Fibroblast of skin of right biceps (primary cell): ENCODE data around the gene SLC2A5.
"Not testable (repeated sequence)": the region's sequence is repeated elsewhere in the genome, so short reads cannot be mapped to it uniquely, and the experiment has no call there.

ENCODE experiments used
- DNase-seq: peaks from one replicate; pipeline ENCODE4 v3.0.0-alpha.2; 2013

Gene SLC2A5

GRCh38 chr1:9031484-9032259, 37.8 kb downstream of the SLC2A5 start:
- no peak for DNase-seq

- not testable (repeated sequence) for DNase-seq
Measured at GRCh38 chr1:9031077-9031476, 38.4 kb downstream of the SLC2A5 start.

DNA sequence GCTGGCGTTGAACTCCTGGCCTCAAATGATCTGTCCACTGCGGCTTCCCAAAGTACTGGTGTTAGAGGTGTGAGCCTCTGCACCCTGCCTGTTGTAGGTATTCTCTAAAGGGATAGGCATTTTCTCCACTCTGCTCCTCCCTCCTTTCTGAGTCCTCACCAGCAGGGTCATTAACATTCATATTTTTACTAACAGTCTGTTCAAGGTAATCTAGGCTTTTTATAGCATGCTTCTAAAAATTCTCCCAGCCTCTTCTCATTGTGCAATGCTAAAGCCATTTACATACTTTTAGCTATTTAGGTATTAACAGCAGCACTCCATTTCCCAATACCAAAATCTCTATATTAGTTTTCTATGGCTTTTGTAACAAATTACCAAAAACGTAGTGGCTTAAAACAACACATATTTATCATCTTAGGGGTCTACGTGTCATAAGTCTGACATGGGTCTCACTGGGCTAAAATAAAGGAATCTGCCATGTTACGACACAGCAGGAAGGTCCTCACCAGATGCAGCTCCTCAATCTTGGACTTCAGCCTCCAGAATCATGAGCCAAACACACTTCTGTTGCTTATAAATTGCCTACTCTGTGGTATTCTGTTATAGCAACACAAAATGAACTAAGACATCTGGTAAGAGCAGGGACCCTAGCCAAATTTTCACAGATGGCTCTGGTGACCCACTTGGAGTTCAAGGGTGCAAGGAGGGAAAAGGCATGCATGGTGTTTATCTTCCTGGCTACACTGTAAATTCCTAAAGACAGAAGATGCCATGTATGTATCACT, 40.3 kb downstream of the SLC2A5 start:
- peak; percentile 6 for DNase-seq

DNA sequence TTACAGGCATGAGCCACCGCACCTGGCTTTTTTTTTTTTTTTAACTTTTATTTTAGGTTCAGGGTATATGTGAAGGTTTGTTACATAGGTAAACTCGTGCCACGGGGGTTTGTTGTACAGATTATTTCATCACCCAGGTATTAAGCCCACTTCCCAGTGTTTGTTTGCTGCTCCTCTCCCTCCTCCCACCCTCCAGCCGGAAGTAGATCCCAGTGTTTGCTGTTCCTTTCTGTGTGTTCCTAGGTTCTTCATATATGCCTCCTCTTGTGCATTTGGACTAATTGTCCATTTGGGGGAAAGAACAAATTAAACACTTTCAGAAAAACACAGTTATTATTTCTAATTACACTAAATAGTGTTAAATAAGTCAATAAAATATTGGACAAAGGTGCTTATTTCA, 42.1 kb downstream of the SLC2A5 start:
- DNase-seq: no peak

- DNase-seq: no peak
Measured at GRCh38 chr1:9025449-9025848, 44.0 kb downstream of the SLC2A5 start.

- no peak for DNase-seq
Measured at GRCh38 chr1:9024837-9025236, 44.6 kb downstream of the SLC2A5 start.

DNA sequence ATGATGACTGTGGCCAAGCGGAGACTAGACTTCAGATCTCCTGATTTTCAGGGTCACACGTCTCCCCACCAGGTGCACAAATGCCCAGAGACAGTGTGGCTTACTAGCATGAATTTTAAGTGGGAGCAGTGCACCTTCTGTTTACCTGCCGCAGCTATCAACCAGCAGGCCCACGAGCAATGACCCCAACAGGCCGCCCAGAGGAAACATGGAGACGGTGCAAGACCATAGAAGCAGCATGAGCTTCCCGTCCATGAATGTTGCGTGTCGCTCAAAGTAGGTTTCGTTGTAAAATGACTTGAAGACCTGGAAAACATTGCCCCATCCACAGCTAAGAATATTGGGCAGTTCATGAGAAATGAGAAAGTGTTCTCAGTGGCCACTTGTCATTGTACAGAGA, 46.7 kb downstream of the SLC2A5 start:
- no peak for DNase-seq

DNA sequence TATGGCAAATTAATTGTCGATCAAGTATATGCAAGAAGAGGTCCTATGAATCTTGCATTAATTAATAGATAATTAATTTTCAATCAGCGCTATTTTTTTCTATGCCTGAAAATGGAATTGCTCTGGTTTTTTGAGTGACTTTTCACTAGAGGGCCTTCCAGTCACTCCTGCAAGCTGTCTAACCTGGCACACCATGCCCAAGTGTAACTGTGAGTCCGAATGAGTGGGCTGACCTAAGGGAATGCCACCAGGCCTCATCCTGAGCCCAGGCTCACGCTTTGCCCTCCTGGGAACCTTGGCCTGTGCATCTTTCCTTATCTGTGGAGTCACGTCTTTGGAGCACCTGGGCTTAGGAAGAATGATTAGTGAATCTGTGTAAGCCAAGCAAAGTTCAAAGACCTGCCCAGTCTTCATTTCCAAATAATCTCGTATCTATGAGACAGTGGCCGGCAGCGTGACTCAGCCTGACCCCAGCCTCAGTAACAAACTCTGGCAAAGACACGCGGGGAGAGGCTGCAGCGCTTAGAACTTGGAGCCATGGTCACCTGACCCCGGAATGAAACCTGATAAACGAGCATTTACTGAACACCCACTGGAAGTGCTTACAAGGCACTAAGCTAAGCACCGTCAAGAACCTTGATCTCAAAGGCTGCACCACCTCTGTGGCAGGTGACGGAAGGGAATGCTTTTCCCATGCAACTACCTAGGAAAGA, 47.3 kb downstream of the SLC2A5 start:
- DNase-seq: not testable (repeated sequence)

- DNase-seq: no peak
Measured at GRCh38 chr1:9020305-9020704, 49.1 kb downstream of the SLC2A5 start.

- peak; percentile 38 for DNase-seq
Measured at GRCh38 chr1:9019896-9020295, 49.5 kb downstream of the SLC2A5 start.

- peak; percentile 15 for DNase-seq
Measured at GRCh38 chr1:9018333-9018732, 51.1 kb downstream of the SLC2A5 start.

GRCh38 chr1:9016455-9016854, 53.0 kb downstream of the SLC2A5 start:
- no peak for DNase-seq

- DNase-seq: no peak
Measured at GRCh38 chr1:9014475-9015375, 54.7 kb downstream of the SLC2A5 start.

GRCh38 chr1:9013819-9014218, 55.6 kb downstream of the SLC2A5 start:
- no peak for DNase-seq

GRCh38 chr1:9010781-9011323, 58.6 kb downstream of the SLC2A5 start:
- no peak for DNase-seq

- peak; percentile 35 for DNase-seq
Measured at GRCh38 chr1:9009438-9010370, 59.7 kb downstream of the SLC2A5 start.

DNA sequence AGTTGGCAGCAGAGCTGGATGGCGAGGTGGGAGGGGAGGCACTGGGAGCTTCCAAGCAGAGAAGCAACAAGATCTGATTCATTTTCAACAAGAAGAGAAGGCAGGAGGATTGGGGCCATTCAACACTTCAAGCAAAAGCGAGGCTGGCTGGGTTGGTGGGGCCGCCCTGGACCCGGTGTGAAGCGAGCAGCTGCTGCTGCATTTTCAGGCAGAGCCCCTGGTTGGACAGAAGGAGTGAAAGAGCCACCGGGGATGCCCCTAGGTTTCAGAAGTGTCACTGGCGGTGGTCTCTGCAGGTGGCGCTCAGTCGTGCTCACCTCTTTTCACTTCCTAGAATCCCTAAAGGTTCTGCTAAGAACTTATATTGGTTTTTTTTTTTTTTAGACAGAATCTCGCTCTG, 61.2 kb downstream of the SLC2A5 start:
- DNase-seq: no peak

DNA sequence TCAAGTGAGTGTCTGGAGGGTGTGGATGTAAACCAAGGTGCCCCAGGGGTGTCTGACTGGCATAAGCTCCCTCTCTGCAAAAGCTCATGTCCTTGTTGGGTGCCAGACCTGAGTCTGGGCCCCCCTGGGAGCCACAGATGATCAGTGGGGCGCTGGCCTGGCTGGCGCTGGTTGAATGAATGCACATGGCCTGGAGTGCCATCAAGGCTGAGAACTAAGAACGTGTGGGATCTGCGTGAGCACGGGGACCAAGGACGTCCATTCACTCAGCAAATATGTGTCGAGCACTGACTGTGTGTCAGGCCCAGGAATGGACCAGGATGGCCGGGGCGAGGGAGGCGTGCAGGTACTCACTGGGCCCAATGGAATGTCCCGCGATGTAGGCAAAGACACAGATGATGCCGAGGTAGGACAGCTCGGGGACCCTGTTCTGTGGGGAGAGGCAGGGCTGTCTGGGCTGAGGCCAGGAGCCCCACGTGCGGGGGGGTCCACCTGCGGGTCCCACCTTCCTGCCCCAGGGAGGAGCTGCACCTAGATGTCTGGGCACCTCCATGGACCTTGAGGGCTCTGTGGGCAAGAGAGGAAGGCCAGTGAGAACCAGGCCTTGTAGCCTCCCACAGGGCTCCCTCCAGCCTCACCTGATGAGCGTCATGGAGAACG, 62.3 kb downstream of the SLC2A5 start:
- DNase-seq: no peak

DNA sequence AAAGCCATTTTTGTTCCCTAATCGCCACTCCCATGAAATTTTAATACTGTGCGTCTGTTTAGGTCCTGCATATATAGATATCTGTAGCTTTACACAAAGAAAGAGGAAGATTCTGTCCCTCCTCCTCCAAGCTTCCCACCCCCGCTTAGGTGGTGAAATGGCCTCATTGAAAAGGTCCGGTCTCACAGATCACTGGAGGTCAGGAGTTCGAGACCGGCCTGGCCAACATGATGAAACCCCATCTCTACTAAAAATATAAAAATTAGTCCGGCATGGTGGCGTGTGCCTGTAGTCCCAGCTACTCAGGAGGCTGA, 64.1 kb downstream of the SLC2A5 start:
- no peak for DNase-seq

DNA sequence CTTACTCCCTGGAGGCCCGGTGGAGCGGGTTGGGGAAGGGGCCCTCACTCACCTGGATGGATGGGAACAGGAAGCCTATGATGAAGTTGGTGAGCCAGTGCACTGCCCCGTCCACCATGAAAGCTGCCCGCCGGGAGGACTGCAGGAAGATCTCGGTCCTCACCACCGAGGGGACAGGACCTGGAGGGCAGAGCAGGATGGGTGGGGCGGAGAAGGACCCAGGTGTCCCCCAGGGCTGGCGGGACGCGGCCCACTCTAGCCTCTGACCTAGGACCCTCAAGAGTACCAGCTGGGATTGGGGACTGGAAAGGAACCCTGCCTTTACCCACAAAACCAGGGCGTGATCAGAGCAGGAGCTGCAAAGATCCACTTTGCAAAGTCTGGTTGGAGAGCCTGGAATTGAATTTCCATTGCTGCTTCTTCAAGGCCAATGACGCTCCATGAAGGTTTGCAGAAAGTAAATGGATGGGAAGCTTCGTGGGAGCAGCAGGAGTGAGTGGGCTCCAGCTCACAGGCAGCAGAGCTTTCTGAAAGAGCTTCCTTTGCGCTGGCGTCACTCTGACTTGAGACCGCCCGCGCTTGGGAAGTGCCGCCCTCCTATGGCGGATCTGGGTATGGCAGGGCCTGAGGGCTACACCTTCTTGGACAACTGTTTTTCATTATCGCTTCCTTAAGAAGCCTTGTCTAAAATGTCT, 64.6 kb downstream of the SLC2A5 start:
- DNase-seq: peak; percentile 84
